SKM-1 (cell line): ENCODE data around the gene EXOC4.

Source experiments
- DNase-seq: peaks from one replicate; lab custom pipeline; 2025; ENCODE audit not compliant: unreplicated experiment; lab: John Stamatoyannopoulos, UW

The EXOC4 gene

GRCh38 chr7:134016223-134016941, 763.5 kb downstream of the EXOC4 start:
- DNase-seq: no peak

GRCh38 chr7:134016942-134017303, 764.0 kb downstream of the EXOC4 start:
- DNase-seq: no peak

- no peak for DNase-seq
Measured at GRCh38 chr7:134018306-134018705, 765.4 kb downstream of the EXOC4 start.

GRCh38 chr7:134019251-134019650, 766.4 kb downstream of the EXOC4 start:
- no peak for DNase-seq

- no peak for DNase-seq
Measured at GRCh38 chr7:134021836-134022235, 769.0 kb downstream of the EXOC4 start.

- DNase-seq: no peak
Measured at GRCh38 chr7:134022286-134022911, 769.5 kb downstream of the EXOC4 start.

GRCh38 chr7:134024739-134025138, 771.9 kb downstream of the EXOC4 start:
- DNase-seq: no peak

- no peak for DNase-seq
Measured at GRCh38 chr7:134028853-134029252, 776.0 kb downstream of the EXOC4 start.

- no peak for DNase-seq
Measured at GRCh38 chr7:134029743-134030142, 776.9 kb downstream of the EXOC4 start.

GRCh38 chr7:134030460-134030865, 777.6 kb downstream of the EXOC4 start:
- DNase-seq: no peak

- no peak for DNase-seq
Measured at GRCh38 chr7:134031835-134032617, 779.1 kb downstream of the EXOC4 start.

GRCh38 chr7:134034652-134035051, 781.8 kb downstream of the EXOC4 start:
- DNase-seq: no peak

- no peak for DNase-seq
Measured at GRCh38 chr7:134037991-134038390, 785.1 kb downstream of the EXOC4 start.

GRCh38 chr7:134040988-134041387, 788.1 kb downstream of the EXOC4 start:
- no peak for DNase-seq

- no peak for DNase-seq
Measured at GRCh38 chr7:134041477-134041876, 788.6 kb downstream of the EXOC4 start.

- no peak for DNase-seq
Measured at GRCh38 chr7:134042307-134042706, 789.4 kb downstream of the EXOC4 start.

GRCh38 chr7:134044682-134045081, 791.8 kb downstream of the EXOC4 start:
- no peak for DNase-seq

- DNase-seq: no peak
Measured at GRCh38 chr7:134045716-134046115, 792.8 kb downstream of the EXOC4 start.

GRCh38 chr7:134046594-134047128, 793.8 kb downstream of the EXOC4 start:
- DNase-seq: no peak

GRCh38 chr7:134047675-134048074, 794.8 kb downstream of the EXOC4 start:
- DNase-seq: no peak

- no peak for DNase-seq
Measured at GRCh38 chr7:134048166-134048565, 795.3 kb downstream of the EXOC4 start.

GRCh38 chr7:134051020-134051419, 798.1 kb downstream of the EXOC4 start:
- DNase-seq: no peak
